Lung (tissue), 12 donors: ENCODE data around the gene NKPD1. TPM values are rescaled to one million over a fixed set of nuclear protein-coding genes. Genes with fewer than 3 reads are reported as not detected.
A peak's percentile ranks its signal among the peaks of the same experiment; 100 is the strongest.

ENCODE experiments used
- ATAC-seq: fragments of 200-7000 bp; cut with Tn5 transposase; one replicate; pipeline ENCODE4 v1.9.1; 2020; ENCODE audit warnings: moderate number of reproducible peaks; ENCODE audit not compliant: insufficient read depth, low FRiP score
- DNase-seq, 3 donors: peaks; one replicate each; pipeline ENCODE4 v3.0.0-alpha.2; 2013 to 2017
- H3K27ac ChIP-seq, 2 donors: one replicate each; pipeline ENCODE4 v1.5.1; 2013; ENCODE audit warnings: mild to moderate bottlenecking in 2 of 2, moderate library complexity in 2 of 2, control low read depth in 1 of 2, inconsistent platforms in 1 of 2, low read depth in 1 of 2, low read length in 1 of 2
- H3K27me3 ChIP-seq, 3 donors: one replicate each; pipeline ENCODE4 v1.5.1; 2013; ENCODE audit warnings: low read length in 2 of 3; ENCODE audit not compliant: control insufficient read depth in 3 of 3, insufficient read depth in 3 of 3
- H3K36me3 ChIP-seq, 4 donors: one replicate each; pipeline ENCODE4 v1.5.1; 2013; ENCODE audit warnings: low read length in 4 of 4, mild to moderate bottlenecking in 1 of 4, moderate library complexity in 1 of 4; ENCODE audit not compliant: control insufficient read depth in 4 of 4, insufficient read depth in 4 of 4
- H3K4me1 ChIP-seq, 5 donors: one replicate each; pipeline ENCODE4 v1.5.1; 2013; ENCODE audit warnings: low read length in 5 of 5, mild to moderate bottlenecking in 2 of 5, moderate library complexity in 1 of 5; ENCODE audit not compliant: control insufficient read depth in 5 of 5, insufficient read depth in 5 of 5
- H3K4me3 ChIP-seq: one replicate; pipeline ENCODE4 v1.5.1; 2013; ENCODE audit warnings: mild to moderate bottlenecking, control low read depth, moderate library complexity
- H3K9ac ChIP-seq, 2 donors: one replicate each; pipeline ENCODE4 v1.5.1; 2013; ENCODE audit warnings: low read length in 2 of 2, control low read depth in 1 of 2; ENCODE audit not compliant: insufficient read depth in 1 of 2
- H3K9me3 ChIP-seq, 4 donors: one replicate each; pipeline ENCODE4 v1.5.1; 2013; ENCODE audit warnings: low read length in 3 of 4, mild to moderate bottlenecking in 1 of 4, moderate library complexity in 1 of 4; ENCODE audit not compliant: control insufficient read depth in 4 of 4, insufficient read depth in 3 of 4
- CTCF ChIP-seq: IDR thresholded peaks from 2 replicates; pipeline ENCODE4 v1.5.1; 2012; ENCODE audit warnings: mild to moderate bottlenecking; ENCODE audit errors: control extremely low read depth, extremely low read depth
- WGBS, 2 donors: extraction: QIAGEN DNeasy Blood & Tissue Kit; methylation state at CpG; one replicate each; pipeline ENCODE4 v1.1.7; 2013; 5-methylcytosine and 5-hydroxymethylcytosine counted together
- polyA plus RNA-seq, 2 donors: library from polyadenylated mRNA; stranded (reverse); fragments of 200-250 nt; gene quantifications; one replicate each; pipeline ENCODE4 v1.2.1, GENCODE V29; 2013
- total RNA-seq, 2 donors: library from RNA; depleted of rRNA in 1 of 2; stranded (reverse); fragments of >200 nt in 1 of 2; gene quantifications; one replicate each; pipeline ENCODE4 v1.2.1, GENCODE V29; 2014 to 2021
- donor health status: control.
- donor health status: control.
- donor health status: Bipolar disorder and iron deficiency.
- donor health status: healthy.
- donor health status: DM: yes; HTN: yes; CAD: no.

NKPD1 gene
- total and polyA plus RNA-seq, 4 donors: 0.06 to 0.08 (median 0.07) TPM; not detected in 1

- Histone ChIP-seq H3K9ac (no peak overlapping the region), H3K27ac (no peak overlapping the region), H3K9me3 (no peaks in the 10 kb centered on the region), H3K4me3 (no peak overlapping the region), H3K36me3 (peaks cover 0 to 4% (median 2%) of the 10 kb centered on the region in 4 donors), H3K4me1 (peaks cover 0 to 31% (median 4%) of the 10 kb centered on the region in 5 donors), H3K27me3 (no peaks in the 10 kb centered on the region)
- ATAC-seq (no peak), DNase-seq (peak in 2 of 3 donors; percentile 17 to 38)
- 63 to 76% methylated on average over 9 of the region's 9 CpGs for WGBS, 2 donors
- TF ChIP-seq CTCF: no peak
Measured at GRCh38 chr19:45113628-45114027, 47.2 kb downstream of the NKPD1 start.

- no peak for ATAC-seq
- WGBS, 2 donors: 88 to 91% methylated on average over 11 of the region's 11 CpGs
- Histone ChIP-seq H3K4me1 (peaks cover 0 to 25% (median 4%) of the 10 kb centered on the region in 5 donors), H3K27ac (no peak overlapping the region), H3K4me3 (no peak overlapping the region), H3K27me3 (no peaks in the 10 kb centered on the region), H3K9ac (no peak overlapping the region), H3K9me3 (no peaks in the 10 kb centered on the region), H3K36me3 (peaks cover 0 to 4% (median 2%) of the 10 kb centered on the region in 4 donors)
- TF ChIP-seq CTCF: no peak
- no peak for DNase-seq
Measured at GRCh38 chr19:45112111-45112827, 48.5 kb downstream of the NKPD1 start.

Other genes with a start within 250 kb of the NKPD1 start
- gene APOC1, start 246.4 kb downstream of the NKPD1 start, total RNA-seq: 100 to 1,000 TPM in 1 of 2 donors, 10 to 100 TPM in 1; 14.0 to 282 TPM
- gene APOC1, start 246.4 kb downstream of the NKPD1 start, polyA plus RNA-seq: 1,000 to 10,000 TPM in 1 of 2 donors, 100 to 1,000 TPM in 1; 153 to 1,030 TPM
- not detected for gene APOC4, start 218.7 kb downstream of the NKPD1 start, total RNA-seq
- under 1 TPM in 1 of 2 donors, not detected in 1; 0.98 TPM for gene APOC4, start 218.7 kb downstream of the NKPD1 start, polyA plus RNA-seq
- gene APOC2, start 214.9 kb downstream of the NKPD1 start, total RNA-seq: 1 to 10 TPM; 1.8 to 8.0 TPM
- gene APOC2, start 214.9 kb downstream of the NKPD1 start, polyA plus RNA-seq: 10 to 100 TPM; 12.2 to 21.5 TPM
- gene CLPTM1, start 205.6 kb downstream of the NKPD1 start, total RNA-seq: 100 to 1,000 TPM in 1 of 2 donors, 10 to 100 TPM in 1; 35.9 to 130 TPM
- 10 to 100 TPM; 82.5 to 88.0 TPM for gene CLPTM1, start 205.6 kb downstream of the NKPD1 start, polyA plus RNA-seq
- 10 to 100 TPM; 15.8 to 23.8 TPM for gene RELB, start 159.5 kb downstream of the NKPD1 start, total RNA-seq
- 10 to 100 TPM in 1 of 2 donors, 1 to 10 TPM in 1; 9.4 to 65.9 TPM for gene RELB, start 159.5 kb downstream of the NKPD1 start, polyA plus RNA-seq
- gene CLASRP, start 121.9 kb downstream of the NKPD1 start, total RNA-seq: 10 to 100 TPM; 23.9 to 73.9 TPM
- gene CLASRP, start 121.9 kb downstream of the NKPD1 start, polyA plus RNA-seq: 100 to 1,000 TPM in 1 of 2 donors, 10 to 100 TPM in 1; 41.2 to 107 TPM
- gene ZNF296, start 84.5 kb downstream of the NKPD1 start, total RNA-seq: 1 to 10 TPM in 1 of 2 donors, under 1 TPM in 1; 0.43 to 3.8 TPM
- 1 to 10 TPM; 1.9 to 3.9 TPM for gene ZNF296, start 84.5 kb downstream of the NKPD1 start, polyA plus RNA-seq
- gene GEMIN7, start 81.7 kb downstream of the NKPD1 start, total RNA-seq: 10 to 100 TPM; 18.7 to 21.1 TPM
- gene GEMIN7, start 81.7 kb downstream of the NKPD1 start, polyA plus RNA-seq: 10 to 100 TPM; 24.3 to 29.0 TPM
- gene PPP1R37, start 67.8 kb downstream of the NKPD1 start, total RNA-seq: 10 to 100 TPM; 20.7 to 31.1 TPM
- gene PPP1R37, start 67.8 kb downstream of the NKPD1 start, polyA plus RNA-seq: 10 to 100 TPM; 19.2 to 39.7 TPM
- gene TRAPPC6A, start 17.3 kb upstream of the NKPD1 start, total RNA-seq: 10 to 100 TPM; 14.0 to 20.5 TPM
- gene TRAPPC6A, start 17.3 kb upstream of the NKPD1 start, polyA plus RNA-seq: 10 to 100 TPM; 32.0 to 38.4 TPM
- gene BLOC1S3, start 17.8 kb upstream of the NKPD1 start, total RNA-seq: 10 to 100 TPM in 1 of 2 donors, 1 to 10 TPM in 1; 7.5 to 17.3 TPM
- 1 to 10 TPM; 4.2 to 8.7 TPM for gene BLOC1S3, start 17.8 kb upstream of the NKPD1 start, polyA plus RNA-seq
- 1 to 10 TPM; 1.7 to 2.8 TPM for gene EXOC3L2, start 84.4 kb upstream of the NKPD1 start, total RNA-seq
- gene EXOC3L2, start 84.4 kb upstream of the NKPD1 start, polyA plus RNA-seq: 1 to 10 TPM; 2.2 to 2.6 TPM
- gene MARK4, start 90.3 kb upstream of the NKPD1 start, total RNA-seq: 10 to 100 TPM; 25.3 to 47.0 TPM
- 10 to 100 TPM; 12.6 to 15.9 TPM for gene MARK4, start 90.3 kb upstream of the NKPD1 start, polyA plus RNA-seq
- gene CKM, start 161.9 kb upstream of the NKPD1 start, total RNA-seq: 1 to 10 TPM in 1 of 2 donors, not detected in 1; 1.4 TPM
- gene CKM, start 161.9 kb upstream of the NKPD1 start, polyA plus RNA-seq: under 1 TPM; 0.06 to 0.97 TPM
- 1 to 10 TPM; 1.1 to 1.6 TPM for gene KLC3, start 179.8 kb upstream of the NKPD1 start, total RNA-seq
- gene KLC3, start 179.8 kb upstream of the NKPD1 start, polyA plus RNA-seq: 1 to 10 TPM in 1 of 2 donors, under 1 TPM in 1; 0.80 to 2.2 TPM
- gene ERCC2, start 209.6 kb upstream of the NKPD1 start, total RNA-seq: 10 to 100 TPM; 17.8 to 19.9 TPM
- gene ERCC2, start 209.6 kb upstream of the NKPD1 start, polyA plus RNA-seq: 10 to 100 TPM; 11.9 to 14.9 TPM
- gene PPP1R13L, start 244.1 kb upstream of the NKPD1 start, total RNA-seq: 10 to 100 TPM; 14.0 to 37.3 TPM
- 10 to 100 TPM; 32.0 to 34.0 TPM for gene PPP1R13L, start 244.1 kb upstream of the NKPD1 start, polyA plus RNA-seq
- 1 to 10 TPM; 3.6 to 8.3 TPM for gene POLR1G, start 245.7 kb upstream of the NKPD1 start, total RNA-seq
- 1 to 10 TPM; 5.2 to 6.6 TPM for gene POLR1G, start 245.7 kb upstream of the NKPD1 start, polyA plus RNA-seq